GM12875 (cell line): ENCODE results near the gene C5AR2.

Source experiments
- H3K4me3 ChIP-seq: one replicate; pipeline ENCODE4 v1.5.1; 2011; ENCODE audit warnings: low read depth, low read length, control low read depth
- TF ChIP-seq, protein P1 (sequence below): IDR thresholded peaks from 2 replicates; pipeline ENCODE4 v1.5.1; 2011; ENCODE audit warnings: low read depth, mild to moderate bottlenecking, control low read depth, inconsistent platforms, low read length, moderate library complexity, borderline replicate concordance; ENCODE audit not compliant: insufficient read depth

C5AR2 gene

DNA sequence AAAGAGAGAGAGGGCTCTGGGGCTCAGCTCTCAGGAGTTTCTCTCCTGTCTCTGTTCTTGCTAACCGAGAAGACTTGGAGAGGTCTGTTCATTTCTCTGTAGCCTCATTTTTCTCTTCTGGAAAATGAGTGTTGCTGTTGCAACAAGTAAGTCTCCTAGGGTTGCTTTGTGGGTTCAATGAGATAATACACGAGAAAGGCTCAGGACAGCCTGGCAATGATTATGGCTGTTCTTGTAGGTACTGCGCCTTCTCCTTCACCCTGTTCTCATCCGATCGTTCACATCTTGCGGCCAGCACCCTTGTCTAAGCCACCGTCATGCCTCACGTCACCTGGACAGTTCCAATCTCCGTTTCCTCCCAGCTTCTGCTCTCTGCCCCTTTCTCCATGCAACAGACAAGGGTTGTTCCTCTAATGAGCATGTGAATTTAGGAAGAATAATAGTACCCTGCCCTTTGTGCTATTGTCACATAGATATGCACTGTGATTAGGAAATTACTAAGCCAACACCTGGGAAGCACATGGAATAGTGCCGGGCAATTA lies 18.1 kb upstream of the C5AR2 start:
- no peak overlapping the region for H3K4me3 ChIP-seq
- TF ChIP-seq, protein P1, sequence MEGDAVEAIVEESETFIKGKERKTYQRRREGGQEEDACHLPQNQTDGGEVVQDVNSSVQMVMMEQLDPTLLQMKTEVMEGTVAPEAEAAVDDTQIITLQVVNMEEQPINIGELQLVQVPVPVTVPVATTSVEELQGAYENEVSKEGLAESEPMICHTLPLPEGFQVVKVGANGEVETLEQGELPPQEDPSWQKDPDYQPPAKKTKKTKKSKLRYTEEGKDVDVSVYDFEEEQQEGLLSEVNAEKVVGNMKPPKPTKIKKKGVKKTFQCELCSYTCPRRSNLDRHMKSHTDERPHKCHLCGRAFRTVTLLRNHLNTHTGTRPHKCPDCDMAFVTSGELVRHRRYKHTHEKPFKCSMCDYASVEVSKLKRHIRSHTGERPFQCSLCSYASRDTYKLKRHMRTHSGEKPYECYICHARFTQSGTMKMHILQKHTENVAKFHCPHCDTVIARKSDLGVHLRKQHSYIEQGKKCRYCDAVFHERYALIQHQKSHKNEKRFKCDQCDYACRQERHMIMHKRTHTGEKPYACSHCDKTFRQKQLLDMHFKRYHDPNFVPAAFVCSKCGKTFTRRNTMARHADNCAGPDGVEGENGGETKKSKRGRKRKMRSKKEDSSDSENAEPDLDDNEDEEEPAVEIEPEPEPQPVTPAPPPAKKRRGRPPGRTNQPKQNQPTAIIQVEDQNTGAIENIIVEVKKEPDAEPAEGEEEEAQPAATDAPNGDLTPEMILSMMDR, result no peak

DNA sequence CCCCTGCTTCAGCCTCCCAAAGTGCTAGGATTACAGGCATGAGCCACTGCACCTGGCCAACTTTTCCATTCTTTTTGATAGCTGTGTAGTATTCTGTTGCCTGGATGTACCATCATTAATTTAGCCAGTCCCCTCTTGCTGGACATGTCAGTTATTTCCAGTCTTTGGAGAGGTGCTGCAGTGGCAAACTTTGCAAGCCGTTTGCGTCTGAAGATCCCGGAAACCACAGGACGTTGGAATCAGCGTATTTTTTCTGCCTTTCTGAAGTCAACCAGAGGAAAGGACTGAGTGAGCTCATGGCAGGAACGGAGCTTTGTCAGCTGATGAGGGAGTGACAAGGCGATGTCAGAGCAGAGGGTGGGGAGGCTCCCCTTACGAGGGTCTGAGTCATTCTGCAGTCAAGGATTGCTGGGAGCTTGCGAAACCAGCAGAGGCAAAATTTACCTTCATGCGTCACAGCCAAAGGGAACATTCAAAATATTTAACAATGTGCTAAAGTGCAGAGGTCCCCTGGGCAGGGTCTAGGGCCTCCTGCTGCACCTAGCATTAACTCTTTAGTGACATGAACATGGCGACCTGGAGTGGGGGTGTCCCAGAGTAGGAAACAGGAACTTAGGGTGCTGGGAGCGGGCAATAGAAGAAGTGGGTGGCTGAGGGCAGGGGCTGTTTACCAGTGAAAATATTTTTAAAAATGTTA lies 16.7 kb upstream of the C5AR2 start:
- TF ChIP-seq, protein P1, result no peak
- no peak overlapping the region for H3K4me3 ChIP-seq

DNA sequence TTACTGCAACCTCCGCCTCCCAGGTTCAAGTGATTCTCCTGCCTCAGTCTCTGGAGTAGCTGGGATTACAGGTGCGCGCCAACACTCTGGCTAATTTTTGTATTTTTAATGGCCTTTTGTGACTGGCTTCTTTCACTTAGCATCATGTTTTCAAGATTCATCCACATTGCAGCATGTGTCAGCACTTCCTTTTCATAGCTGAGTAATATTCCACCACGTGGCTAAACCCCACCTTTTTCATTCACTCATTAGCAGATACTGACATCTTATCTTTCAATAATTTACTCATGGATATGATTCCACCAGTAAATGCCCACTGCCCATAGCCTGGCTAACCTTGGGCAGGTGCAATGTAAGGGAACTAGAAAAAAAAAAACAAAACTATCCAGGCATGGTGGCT lies 15.5 kb upstream of the C5AR2 start:
- TF ChIP-seq, protein P1, result no peak
- H3K4me3 ChIP-seq, result no peak overlapping the region

DNA sequence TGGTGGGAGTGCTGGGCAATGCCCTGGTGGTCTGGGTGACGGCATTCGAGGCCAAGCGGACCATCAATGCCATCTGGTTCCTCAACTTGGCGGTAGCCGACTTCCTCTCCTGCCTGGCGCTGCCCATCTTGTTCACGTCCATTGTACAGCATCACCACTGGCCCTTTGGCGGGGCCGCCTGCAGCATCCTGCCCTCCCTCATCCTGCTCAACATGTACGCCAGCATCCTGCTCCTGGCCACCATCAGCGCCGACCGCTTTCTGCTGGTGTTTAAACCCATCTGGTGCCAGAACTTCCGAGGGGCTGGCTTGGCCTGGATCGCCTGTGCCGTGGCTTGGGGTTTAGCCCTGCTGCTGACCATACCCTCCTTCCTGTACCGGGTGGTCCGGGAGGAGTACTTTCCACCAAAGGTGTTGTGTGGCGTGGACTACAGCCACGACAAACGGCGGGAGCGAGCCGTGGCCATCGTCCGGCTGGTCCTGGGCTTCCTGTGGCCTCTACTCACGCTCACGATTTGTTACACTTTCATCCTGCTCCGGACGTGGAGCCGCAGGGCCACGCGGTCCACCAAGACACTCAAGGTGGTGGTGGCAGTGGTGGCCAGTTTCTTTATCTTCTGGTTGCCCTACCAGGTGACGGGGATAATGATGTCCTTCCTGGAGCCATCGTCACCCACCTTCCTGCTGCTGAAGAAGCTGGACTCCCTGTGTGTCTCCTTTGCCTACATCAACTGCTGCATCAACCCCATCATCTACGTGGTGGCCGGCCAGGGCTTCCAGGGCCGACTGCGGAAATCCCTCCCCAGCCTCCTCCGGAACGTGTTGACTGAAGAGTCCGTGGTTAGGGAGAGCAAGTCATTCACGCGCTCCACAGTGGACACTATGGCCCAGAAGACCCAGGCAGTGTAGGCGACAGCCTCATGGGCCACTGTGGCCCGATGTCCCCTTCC lies 11.8 kb upstream of the C5AR2 start:
- TF ChIP-seq, protein P1, result no peak
- no peak overlapping the region for H3K4me3 ChIP-seq

DNA sequence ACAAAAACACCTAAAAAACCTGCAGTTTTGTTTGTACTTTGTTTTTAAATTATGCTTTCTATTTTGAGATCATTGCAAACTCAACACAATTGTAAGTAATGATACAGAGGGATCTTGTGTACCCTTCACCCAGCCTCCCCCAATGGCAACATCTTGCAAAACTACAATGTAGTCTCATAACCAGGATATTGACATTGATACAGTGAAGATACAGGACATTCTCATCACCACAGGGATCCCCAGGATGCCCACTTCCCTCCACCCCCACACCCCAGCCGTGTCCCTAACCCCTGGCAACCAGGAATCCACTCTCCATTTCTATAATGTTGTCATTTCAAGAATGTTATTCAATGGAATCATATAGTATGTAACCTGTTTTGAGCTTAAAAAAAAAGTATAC lies 10.3 kb upstream of the C5AR2 start:
- TF ChIP-seq, protein P1, result no peak
- no peak overlapping the region for H3K4me3 ChIP-seq

DNA sequence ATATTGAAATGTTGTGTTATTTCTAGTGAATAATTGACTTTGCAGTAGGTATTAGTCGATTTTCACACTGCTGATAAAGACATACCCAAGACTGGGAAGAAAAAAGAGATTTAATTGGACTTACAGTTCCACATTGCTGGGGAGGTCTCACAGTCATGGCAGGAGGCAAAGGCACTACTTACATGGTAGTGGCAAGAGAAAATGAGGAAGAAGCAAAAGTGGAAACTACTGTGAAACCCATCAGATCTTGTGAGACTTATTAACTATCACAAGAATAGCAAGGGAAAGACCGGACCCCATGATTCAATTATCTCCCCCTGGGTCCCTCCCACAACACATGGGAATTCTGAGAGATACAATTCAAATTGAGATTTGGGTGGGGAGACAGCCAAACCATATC lies 9.9 kb upstream of the C5AR2 start:
- TF ChIP-seq, protein P1, result no peak
- H3K4me3 ChIP-seq, result no peak overlapping the region
